HG02571 (cell line): ENCODE measurements around the gene CCZ1B.
A peak's percentile ranks its signal among the peaks of the same experiment; 100 is the strongest.
"Not testable (repeated sequence)": the region's sequence is repeated elsewhere in the genome, so short reads cannot be mapped to it uniquely, and the experiment has no call there.

Experiments
- ATAC-seq: cut with Tn5 transposase; IDR thresholded peaks from one replicate; pipeline ENCODE4 v1.9.1; 2021; ENCODE audit warnings: mild to moderate bottlenecking, moderate library complexity; ENCODE audit not compliant: unreplicated experiment

The CCZ1B gene

DNA sequence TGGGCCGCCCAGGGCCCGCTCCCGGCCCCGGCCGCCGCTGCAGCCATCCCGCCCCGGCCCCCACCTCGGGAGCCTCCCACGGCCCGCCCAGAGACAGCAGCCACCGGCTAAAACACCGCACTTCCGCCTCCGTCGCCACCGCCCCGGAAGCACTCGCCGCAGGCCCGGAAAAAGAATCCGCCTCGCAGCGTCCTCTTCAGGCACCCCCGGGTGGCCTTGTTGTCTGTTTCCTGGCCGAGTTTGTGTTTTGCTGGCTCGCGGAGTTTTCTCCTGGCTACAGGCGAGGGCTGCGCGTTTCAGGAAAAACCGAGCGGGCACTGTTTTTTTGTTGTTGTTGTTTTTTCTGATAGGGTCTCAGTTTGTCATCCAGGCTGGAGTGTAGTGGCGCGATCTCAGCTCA lies at the start of gene CCZ1B:
CCZ1B (minus strand) TSS at position 125 of the 400 bp plus-strand sequence; CDS start at position 47, 78 bp downstream.
- ATAC-seq: peak; percentile 98

DNA sequence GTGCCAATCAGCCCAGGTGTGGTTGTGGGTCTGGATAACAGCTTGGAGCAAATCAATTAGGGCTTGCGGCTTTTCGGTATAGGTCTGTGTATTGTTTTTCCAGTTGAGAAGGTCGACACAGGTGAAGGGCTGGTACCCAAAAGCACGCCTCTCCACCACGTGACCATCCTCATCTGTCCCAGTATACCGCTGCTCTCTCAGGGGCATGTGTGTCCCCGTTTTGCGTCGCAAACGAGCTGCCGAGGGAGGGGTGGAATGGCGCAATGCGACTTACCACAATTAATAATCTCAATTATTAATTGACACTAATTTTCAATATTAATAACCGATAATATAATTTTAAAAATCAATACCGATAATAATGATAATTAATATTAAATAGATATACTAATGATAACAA lies 48.9 kb upstream of the CCZ1B start:
- ATAC-seq: not testable (repeated sequence)

DNA sequence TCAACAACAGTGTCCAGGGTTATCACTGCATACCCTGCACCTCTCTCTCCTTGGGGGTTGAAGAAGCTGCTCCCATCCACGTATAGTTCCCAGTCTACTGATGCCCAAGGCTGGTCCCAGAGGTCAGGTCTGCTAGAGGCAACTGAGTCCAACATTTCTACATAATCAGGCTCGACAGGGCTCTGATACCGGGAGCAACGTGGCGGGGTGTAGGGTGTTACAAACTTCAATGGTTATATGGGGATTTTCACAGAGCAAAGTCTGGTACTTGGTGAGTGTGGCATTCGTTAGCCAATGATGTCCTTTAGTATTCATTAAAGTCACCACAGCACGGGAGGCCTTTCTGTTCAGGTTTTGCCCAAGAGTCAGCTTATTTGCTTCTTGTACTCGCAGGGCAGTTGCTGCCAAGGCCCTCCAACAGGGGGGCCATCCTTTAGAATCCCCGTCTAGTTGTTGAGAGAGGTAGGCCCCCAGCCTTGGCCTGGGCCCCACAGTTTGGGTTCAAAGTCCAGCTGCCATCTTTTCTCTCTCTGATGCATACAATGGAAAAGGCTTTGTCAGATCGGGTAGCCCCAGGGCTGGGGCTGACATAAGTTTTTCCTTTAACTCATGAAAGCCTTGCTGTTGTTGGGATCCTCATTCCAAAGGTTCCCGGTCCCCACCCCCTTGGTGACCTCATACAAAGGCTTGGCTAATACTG lies 46.3 kb upstream of the CCZ1B start:
- not testable (repeated sequence) for ATAC-seq

GRCh38 chr7:6871421-6872144 lies 45.5 kb upstream of the CCZ1B start:
- ATAC-seq: not testable (repeated sequence)

DNA sequence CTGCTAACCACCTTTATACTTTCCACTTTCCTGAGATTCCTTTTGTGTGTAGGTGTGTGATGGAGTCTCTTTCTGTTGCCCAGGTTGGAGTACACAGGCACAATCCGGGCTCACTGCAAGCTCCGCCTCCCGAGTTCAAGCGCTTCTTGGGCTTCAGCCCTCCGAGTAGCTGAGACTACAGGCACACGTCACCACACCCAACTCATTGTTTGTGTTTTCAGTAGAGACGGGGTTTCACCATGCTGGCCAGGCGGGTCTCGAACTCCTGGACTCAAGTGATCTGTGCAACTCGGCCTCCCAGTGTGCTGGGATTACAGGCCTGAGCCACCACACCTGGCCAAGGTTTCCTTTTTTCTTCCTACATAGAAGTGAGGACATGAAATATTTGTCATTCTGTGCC lies 38.7 kb upstream of the CCZ1B start:
- not testable (repeated sequence) for ATAC-seq

DNA sequence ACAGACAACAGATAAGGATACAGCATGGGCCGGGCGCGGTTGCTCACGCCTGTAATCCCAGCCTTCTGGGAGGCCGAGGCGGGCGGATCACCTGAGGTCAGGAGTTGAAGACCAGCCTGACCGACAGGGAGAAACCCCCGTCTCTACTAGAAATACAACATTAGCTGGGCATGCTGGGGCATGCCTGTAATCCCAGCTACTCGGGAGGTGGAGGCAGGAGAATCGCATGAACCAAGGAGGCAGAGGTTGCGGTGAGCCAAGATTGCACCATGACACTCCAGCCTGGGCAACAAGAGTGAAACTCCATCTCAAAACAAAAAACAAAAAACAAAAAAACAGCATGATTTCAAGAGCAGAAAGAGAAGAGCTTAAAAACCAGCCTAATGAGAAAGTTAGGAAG lies 38.1 kb upstream of the CCZ1B start:
- not testable (repeated sequence) for ATAC-seq

- ATAC-seq: not testable (repeated sequence)
These were observed 36.8 kb upstream of the CCZ1B start for GRCh38 chr7:6862876-6863275.

DNA sequence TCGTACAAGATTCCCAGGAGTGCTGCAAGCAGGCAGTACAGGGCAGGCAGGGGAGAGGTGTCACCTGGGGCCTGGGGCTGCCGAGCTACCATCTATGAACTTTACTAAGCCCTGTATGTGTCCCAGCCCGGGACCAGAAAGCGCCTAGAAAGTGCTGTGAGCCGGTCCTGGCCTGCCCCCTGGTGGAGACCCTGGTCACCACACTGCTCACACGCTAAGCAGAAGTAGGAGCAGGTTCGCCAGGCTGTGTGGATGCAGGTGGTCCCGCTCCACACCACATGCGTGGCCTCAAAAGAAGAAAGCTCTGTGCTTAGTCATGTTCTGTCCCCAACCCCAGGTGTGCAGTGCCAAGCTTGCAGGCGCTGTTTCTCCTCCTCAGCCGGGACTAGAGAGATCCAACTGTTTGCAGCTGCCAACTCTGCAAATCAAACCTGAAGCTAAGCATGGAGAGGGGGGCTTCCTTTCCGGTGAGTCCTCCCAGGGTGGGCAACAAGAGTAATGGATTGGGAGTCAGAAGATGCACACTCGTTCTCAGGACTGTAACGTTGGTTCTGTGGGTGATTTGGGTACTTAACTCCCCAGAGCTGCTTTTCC lies 31.7 kb upstream of the CCZ1B start:
- not testable (repeated sequence) for ATAC-seq

GRCh38 chr7:6855563-6856131 lies 29.6 kb upstream of the CCZ1B start:
- not testable (repeated sequence) for ATAC-seq

DNA sequence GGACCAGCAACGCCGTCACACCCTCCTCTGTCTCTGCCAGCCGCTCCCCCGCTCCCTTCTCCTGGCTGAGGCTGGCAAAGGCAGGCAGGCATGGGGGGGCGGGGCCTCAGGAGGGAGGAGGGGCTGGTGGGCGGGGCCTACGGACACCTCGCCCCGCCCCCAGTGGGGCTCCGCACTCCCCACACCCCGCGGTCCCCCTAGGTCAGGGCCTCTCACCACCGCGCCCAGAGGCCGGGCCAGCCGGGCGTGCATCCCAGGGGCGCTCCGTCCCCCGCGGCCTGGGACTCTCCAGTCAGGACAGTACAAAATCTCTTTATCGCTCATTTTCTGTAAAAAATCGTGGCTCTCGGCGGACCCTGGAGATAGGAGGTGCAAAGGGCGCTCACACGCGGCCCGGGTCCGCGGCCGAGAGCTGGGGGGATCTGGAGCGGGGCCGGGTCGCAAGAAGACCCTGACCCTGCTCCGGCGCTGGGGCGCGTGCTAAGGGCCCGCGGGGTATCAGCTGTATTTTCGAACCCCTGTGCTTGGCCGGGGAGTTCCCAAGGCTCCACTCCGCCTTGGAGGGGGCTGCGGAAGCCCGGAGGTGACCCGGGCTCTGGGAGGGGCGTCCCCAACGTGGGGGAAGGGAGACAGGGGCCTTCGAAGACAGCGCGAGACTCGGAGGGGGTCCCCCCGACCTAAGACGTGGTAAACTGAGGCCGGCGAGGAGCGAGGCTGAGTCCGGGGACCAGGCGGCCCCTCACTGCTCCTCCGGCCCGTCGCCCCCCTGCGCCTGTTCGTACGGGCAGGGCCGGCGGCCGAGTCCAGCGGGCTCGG lies 28.9 kb upstream of the CCZ1B start:
- not testable (repeated sequence) for ATAC-seq

GRCh38 chr7:6853681-6854080 lies 27.6 kb upstream of the CCZ1B start:
- not testable (repeated sequence) for ATAC-seq

DNA sequence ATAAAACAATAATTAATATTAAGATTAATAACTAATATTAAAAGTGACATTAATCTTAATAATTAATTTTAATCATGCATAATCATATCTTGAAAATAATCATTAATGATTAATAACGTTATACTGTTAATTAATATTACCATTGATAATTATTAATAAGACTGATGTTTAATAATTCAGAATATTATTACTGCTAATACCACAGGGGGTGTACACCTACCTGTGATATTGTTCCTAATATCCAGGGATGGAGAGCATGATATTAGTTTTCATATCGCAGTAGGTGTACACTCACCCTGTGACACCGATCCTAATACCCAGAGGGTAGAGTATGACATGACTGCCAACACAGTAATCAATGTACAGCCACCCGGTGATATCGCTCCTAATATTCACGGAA lies 23.1 kb upstream of the CCZ1B start:
- not testable (repeated sequence) for ATAC-seq

- not testable (repeated sequence) for ATAC-seq
These were observed 21.7 kb upstream of the CCZ1B start for GRCh38 chr7:6847751-6848150.

- ATAC-seq: not testable (repeated sequence)
These were observed 19.9 kb upstream of the CCZ1B start for GRCh38 chr7:6845971-6846449.

DNA sequence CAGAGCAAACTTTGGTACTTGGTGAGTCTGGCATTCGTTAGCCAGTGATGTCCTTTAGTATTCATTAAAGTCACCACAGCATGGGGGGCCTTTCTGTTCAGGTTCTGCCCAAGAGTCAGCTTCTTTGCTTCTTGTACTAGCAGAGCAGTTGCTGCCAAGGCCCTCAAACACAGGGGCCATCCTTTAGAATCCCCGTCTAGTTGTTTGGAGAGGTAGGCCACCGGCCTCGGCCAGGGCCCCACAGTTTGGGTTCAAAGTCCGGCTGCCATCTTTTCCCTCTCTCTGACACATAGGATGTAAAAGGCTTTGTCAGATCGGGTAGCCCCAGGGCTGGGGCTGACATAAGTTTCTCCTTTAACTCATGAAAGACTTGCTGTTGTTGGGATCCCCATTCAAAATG lies 17.6 kb upstream of the CCZ1B start:
- not testable (repeated sequence) for ATAC-seq

- not testable (repeated sequence) for ATAC-seq
These were observed 17.0 kb upstream of the CCZ1B start for GRCh38 chr7:6843092-6843491.

DNA sequence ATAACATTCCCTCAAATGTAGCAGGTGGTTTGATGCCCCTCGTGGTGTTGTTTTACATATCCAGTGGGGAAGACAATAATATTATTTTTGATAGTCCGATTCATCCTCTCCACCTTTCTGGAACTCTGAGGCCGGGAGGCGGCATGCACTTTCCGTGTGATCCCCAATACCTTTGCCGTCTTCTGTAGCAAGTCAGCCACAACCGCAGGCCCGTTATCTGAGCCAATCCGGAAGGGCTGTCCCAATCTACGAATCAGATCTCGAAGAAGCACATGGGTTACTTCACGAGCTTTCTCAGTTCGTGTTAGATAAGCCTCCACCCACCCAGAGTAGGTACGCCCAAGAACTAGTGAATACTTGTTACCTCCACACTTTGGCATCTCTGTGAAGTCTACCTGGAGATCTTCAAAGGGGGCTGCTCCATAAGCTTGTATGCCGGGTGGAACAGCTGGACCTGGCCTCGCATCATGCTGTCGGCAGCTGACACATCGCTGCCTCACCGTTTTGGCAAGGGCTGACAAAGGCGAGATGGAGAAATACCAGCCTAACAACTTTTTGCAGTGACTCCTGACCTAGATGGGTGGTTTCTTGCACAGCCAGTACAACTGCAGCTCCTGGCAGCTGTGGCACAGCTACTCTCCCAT lies 16.3 kb upstream of the CCZ1B start:
- not testable (repeated sequence) for ATAC-seq

- not testable (repeated sequence) for ATAC-seq
These were observed 11.0 kb upstream of the CCZ1B start for GRCh38 chr7:6837081-6837480.

GRCh38 chr7:6835521-6835920 lies 9.4 kb upstream of the CCZ1B start:
- not testable (repeated sequence) for ATAC-seq

DNA sequence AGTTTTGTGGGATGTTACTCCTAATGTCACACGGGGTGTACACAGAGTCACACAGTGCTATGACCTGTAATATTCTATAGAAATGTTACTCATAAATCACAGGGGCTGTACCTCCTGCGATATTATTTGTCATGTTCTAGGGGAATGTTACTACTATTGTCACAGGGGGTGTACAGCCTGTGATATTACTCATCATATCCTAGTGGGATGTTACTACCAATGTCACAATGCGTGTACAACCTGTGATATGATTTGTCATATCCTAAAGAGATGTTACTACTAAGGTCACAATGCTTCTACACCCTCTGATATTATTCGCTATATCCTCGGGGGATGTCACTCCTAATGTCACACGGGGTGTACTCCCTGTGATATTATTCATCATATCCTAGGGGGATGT lies 7.6 kb upstream of the CCZ1B start:
- no peak for ATAC-seq
